T-helper 2 cell treated with Interferon-gamma antibody and Interleukin-4, amounts not matched to agents 100 ng/mL and 5 ng/mL, for 36 hours (primary cell): Measurements from ENCODE around the gene NRG2. TPM values are rescaled to one million over a fixed set of nuclear protein-coding genes. Genes with fewer than 3 reads are reported as not detected.

Experiments
- intact Hi-C: fragments of 100-400 bp; cut with micrococcal nuclease; formaldehyde crosslinking; loops from one replicate; pipeline ENCODE4 v1.15.1; 2023
- total RNA-seq: library from RNA; stranded (reverse); gene quantifications from 2 replicates; pipeline ENCODE4 v1.2.3, GENCODE V29; 2022

NRG2 gene
- total RNA-seq, 1 donor from 2014 or later, result not detected

GRCh38 chr5:139882961-139883539, 160.0 kb downstream of the NRG2 start:
- intact Hi-C loops, result no loop called here

- intact Hi-C loops, result no loop called here
Measured at GRCh38 chr5:139882316-139882715, 160.8 kb downstream of the NRG2 start.

GRCh38 chr5:139881143-139881733, 161.9 kb downstream of the NRG2 start:
- intact Hi-C loops, result no loop called here

- intact Hi-C loops, result no loop called here
Measured at GRCh38 chr5:139880416-139881142, 162.5 kb downstream of the NRG2 start.

- intact Hi-C loops, result no loop called here
Measured at GRCh38 chr5:139878093-139878492, 165.0 kb downstream of the NRG2 start.

GRCh38 chr5:139877129-139877597, 165.9 kb downstream of the NRG2 start:
- intact Hi-C loops, result no loop called here

- intact Hi-C loops, result no loop called here
Measured at GRCh38 chr5:139875957-139876356, 167.1 kb downstream of the NRG2 start.

- intact Hi-C loops, result no loop called here
Measured at GRCh38 chr5:139872851-139873794, 170.0 kb downstream of the NRG2 start.

- intact Hi-C loops, result no loop called here
Measured at GRCh38 chr5:139872052-139872766, 170.9 kb downstream of the NRG2 start.

GRCh38 chr5:139871614-139872013, 171.5 kb downstream of the NRG2 start:
- intact Hi-C loops, result no loop called here

GRCh38 chr5:139870677-139871076, 172.4 kb downstream of the NRG2 start:
- intact Hi-C loops, result no loop called here

GRCh38 chr5:139869042-139869790, 173.9 kb downstream of the NRG2 start:
- intact Hi-C loops, result no loop called here

GRCh38 chr5:139867581-139867980, 175.5 kb downstream of the NRG2 start:
- intact Hi-C loops, result no loop called here

GRCh38 chr5:139867109-139867508, 176.0 kb downstream of the NRG2 start:
- intact Hi-C loops, result no loop called here

- intact Hi-C loops, result loop anchor here (1.0 kb wide), 1 partner anchor 78 kb away; no protein-coding TSS in a partner anchor
Measured at GRCh38 chr5:139864716-139865483, 178.2 kb downstream of the NRG2 start.

- intact Hi-C loops, result loop anchor here (1.0 kb wide), 1 partner anchor 77 kb away; no protein-coding TSS in a partner anchor
Measured at GRCh38 chr5:139863855-139864558, 179.1 kb downstream of the NRG2 start.

GRCh38 chr5:139863361-139863760, 179.7 kb downstream of the NRG2 start:
- intact Hi-C loops, result no loop called here

GRCh38 chr5:139862803-139863202, 180.3 kb downstream of the NRG2 start:
- intact Hi-C loops, result no loop called here

- intact Hi-C loops, result no loop called here
Measured at GRCh38 chr5:139862313-139862712, 180.8 kb downstream of the NRG2 start.
